MCF 10A (cell line): ENCODE results near the gene SPINK13. TPM values are rescaled to one million over a fixed set of nuclear protein-coding genes. Genes with fewer than 3 reads are reported as not detected.
"Not testable (repeated sequence)": the region's sequence is repeated elsewhere in the genome, so short reads cannot be mapped to it uniquely, and the experiment has no call there.

Experiments used
- BruUV-seq: library from RNA; stranded (reverse); fragments of 400-500 nt; replicated peaks from 2 replicates; lab custom pipeline; 2021; lab: Mats Ljungman, UMichigan
- CTCF ChIA-PET: fragments of 300-600 bp; sonication (Branson Sonifier 250); formaldehyde crosslinking; extraction: SDS; loops from one replicate; lab custom pipeline; 2021; ENCODE audit warnings: antibody characterized with exemption, inconsistent platforms; lab: Yijun Ruan, JAX
- POLR2A ChIA-PET: fragments of 300-600, 350-650 bp; sonication (Branson Sonifier 250); formaldehyde crosslinking; extraction: SDS; loops from one replicate; lab custom pipeline; 2020; ENCODE audit warnings: antibody characterized with exemption, inconsistent platforms; lab: Yijun Ruan, JAX
- DNase-seq: peaks from one replicate; pipeline ENCODE4 v3.0.0-alpha.2; 2018; ENCODE audit not compliant: unreplicated experiment
- H3K27ac Mint-ChIP-seq: one replicate; pipeline ENCODE4 v1.8.0; 2022; ENCODE audit warnings: mild to moderate bottlenecking, low read depth, mixed read lengths; ENCODE audit not compliant: unreplicated experiment
- H3K27me3 Mint-ChIP-seq: one replicate; pipeline ENCODE4 v1.8.0; 2022; ENCODE audit warnings: mixed read lengths; ENCODE audit not compliant: insufficient read depth, unreplicated experiment
- H3K36me3 Mint-ChIP-seq: one replicate; pipeline ENCODE4 v1.8.0; 2022; ENCODE audit warnings: mild to moderate bottlenecking, moderate library complexity, mixed read lengths; ENCODE audit not compliant: insufficient read depth, unreplicated experiment
- H3K4me1 Mint-ChIP-seq: one replicate; pipeline ENCODE4 v1.8.0; 2022; ENCODE audit warnings: mixed read lengths; ENCODE audit not compliant: insufficient read depth, unreplicated experiment
- H3K4me3 Mint-ChIP-seq: one replicate; pipeline ENCODE4 v1.8.0; 2022; ENCODE audit warnings: mild to moderate bottlenecking, moderate library complexity, mixed read lengths; ENCODE audit not compliant: unreplicated experiment
- H3K9me3 Mint-ChIP-seq: one replicate; pipeline ENCODE4 v1.8.0; 2022; ENCODE audit warnings: mixed read lengths; ENCODE audit not compliant: unreplicated experiment
- CTCF ChIP-seq: fragments of 200-600 bp; IDR thresholded peaks from one replicate; pipeline ENCODE4 v1.8.0; 2022; ENCODE audit warnings: antibody characterized with exemption, mild to moderate bottlenecking; ENCODE audit not compliant: unreplicated experiment
- intact Hi-C: fragments of 100-400 bp; cut with micrococcal nuclease; formaldehyde crosslinking; loops from 2 replicates; pipeline ENCODE4 v1.14.1; 2022
- total RNA-seq: library from RNA; stranded (reverse); gene quantifications from 2 replicates; pipeline ENCODE4 v1.2.3, GENCODE V29; 2022

SPINK13 gene
- total RNA-seq, 1 experiment from 2014 or later, result not detected

GRCh38 chr5:148267962-148268361, 632 bp upstream of the SPINK13 start:
- BruUV-seq, result no TSS peak
- Mint-ChIP-seq H3K36me3 (no peaks in the 10 kb centered on the region), H3K27me3 (no peaks in the 10 kb centered on the region), H3K4me1 (peaks cover 16% of the 10 kb centered on the region), H3K9me3 (peaks cover 7% of the 10 kb centered on the region), H3K4me3 (no peak overlapping the region), H3K27ac (peak overlapping the region; percentile 37)
- ChIA-PET CTCF (interaction anchor here (0.6 to 0.7 kb wide), 2 partner anchors 76 to 1094 kb away, joined by 3 to 4 read pairs; no protein-coding TSS in a partner anchor), POLR2A (interaction anchor here (0.6 to 1.1 kb wide), 2 partner anchors 91 to 460 kb away, joined by 3 read pairs; no protein-coding TSS in a partner anchor)
- intact Hi-C loops, result no loop called here
- TF ChIP-seq CTCF, result no peak
- DNase-seq, result no peak

GRCh38 chr5:148275129-148275528, 6.5 kb downstream of the SPINK13 start:
- H3K9me3 Mint-ChIP-seq, result peaks cover 13% of the 10 kb centered on the region
- intact Hi-C loops, H3K27me3 Mint-ChIP-seq, H3K4me1 Mint-ChIP-seq, DNase-seq, POLR2A ChIA-PET, H3K36me3 Mint-ChIP-seq, H3K4me3 Mint-ChIP-seq, BruUV-seq, H3K27ac Mint-ChIP-seq: not testable (repeated sequence)
- CTCF ChIA-PET, result interaction anchor here (0.8 kb wide), 1 partner anchor 102 kb away, joined by 3 read pairs; no protein-coding TSS in a partner anchor

GRCh38 chr5:148280893-148281292, 12.3 kb downstream of the SPINK13 start:
- POLR2A ChIA-PET, H3K4me3 Mint-ChIP-seq, H3K36me3 Mint-ChIP-seq, H3K27me3 Mint-ChIP-seq, intact Hi-C loops, BruUV-seq, H3K27ac Mint-ChIP-seq, DNase-seq, H3K4me1 Mint-ChIP-seq: not testable (repeated sequence)
- CTCF ChIA-PET, result interaction anchor here (0.5 to 5.1 kb wide), 4 partner anchors 10 to 450 kb away, joined by 3 to 25 read pairs (median 4); no protein-coding TSS in a partner anchor
- peaks cover 13% of the 10 kb centered on the region for H3K9me3 Mint-ChIP-seq

- intact Hi-C loops, H3K36me3 Mint-ChIP-seq, POLR2A ChIA-PET, H3K4me3 Mint-ChIP-seq, H3K4me1 Mint-ChIP-seq, H3K27ac Mint-ChIP-seq, BruUV-seq, DNase-seq, H3K27me3 Mint-ChIP-seq: not testable (repeated sequence)
- CTCF ChIA-PET, result interaction anchor here (0.5 to 5.1 kb wide), 4 partner anchors 9 to 450 kb away, joined by 3 to 25 read pairs (median 4); no protein-coding TSS in a partner anchor
- H3K9me3 Mint-ChIP-seq, result peaks cover 13% of the 10 kb centered on the region
Observed at GRCh38 chr5:148281336-148281735, 12.7 kb downstream of the SPINK13 start.

- CTCF ChIA-PET, result interaction anchor here (0.6 to 4.9 kb wide), 37 partner anchors 8 to 442 kb away, joined by 3 to 136 read pairs (median 5); partner anchors contain the start of genes FBXO38 and SPINK13
- H3K9me3 Mint-ChIP-seq, result no peaks in the 10 kb centered on the region
- TF ChIP-seq CTCF, result peak; percentile 71
- no peak overlapping the region for H3K27ac Mint-ChIP-seq
- no peaks in the 10 kb centered on the region for H3K36me3 Mint-ChIP-seq
- no peaks in the 10 kb centered on the region for H3K4me1 Mint-ChIP-seq
- H3K4me3 Mint-ChIP-seq, result no peak overlapping the region
- DNase-seq, result peak; percentile 51
- BruUV-seq, result no TSS peak
- no peaks in the 10 kb centered on the region for H3K27me3 Mint-ChIP-seq
- POLR2A ChIA-PET, result interaction anchor here (0.5 to 1.2 kb wide), 2 partner anchors 93 to 564 kb away, joined by 3 read pairs; partner anchors contain the start of gene FBXO38
- intact Hi-C loops, result loop anchor here (1.0 to 2.0 kb wide), 4 partner anchors 62 to 441 kb away; no protein-coding TSS in a partner anchor
Observed at GRCh38 chr5:148290271-148291195, 21.9 kb downstream of the SPINK13 start.
